ENCODE data around the gene SMO.
"Not testable (repeated sequence)": the region's sequence is repeated elsewhere in the genome, so short reads cannot be mapped to it uniquely, and the experiment has no call there.

SMO gene

GRCh38 chr7:129169686-129170440 lies 18.6 kb upstream of the SMO start:
- DNase-seq (ENCODE audit: low read depth in 4 of 4, low spot score in 1 of 4): no peak

- no peak for DNase-seq (ENCODE audit: low read depth in 4 of 4, low spot score in 1 of 4)
Measured at GRCh38 chr7:129170441-129171021, 17.9 kb upstream of the SMO start.

GRCh38 chr7:129173861-129174260 lies 14.6 kb upstream of the SMO start:
- DNase-seq (ENCODE audit: low read depth in 4 of 4, low spot score in 1 of 4): not testable (repeated sequence)

- no peak for DNase-seq (ENCODE audit: low read depth in 4 of 4, low spot score in 1 of 4)
Measured at GRCh38 chr7:129176916-129177710, 11.3 kb upstream of the SMO start.

GRCh38 chr7:129184981-129185670 lies 3.3 kb upstream of the SMO start:
- DNase-seq (ENCODE audit: low read depth in 4 of 4, low spot score in 1 of 4): no peak

- no peak for DNase-seq (ENCODE audit: low read depth in 4 of 4, low spot score in 1 of 4)
Measured at GRCh38 chr7:129186749-129187260, 1.6 kb upstream of the SMO start.

- DNase-seq (ENCODE audit: low read depth in 4 of 4, low spot score in 1 of 4): no peak
Measured at GRCh38 chr7:129187681-129188371, 607 bp upstream of the SMO start.

- DNase-seq (ENCODE audit: low read depth in 4 of 4, low spot score in 1 of 4): no peak
Measured at GRCh38 chr7:129188892-129189660, 643 bp downstream of the SMO start.

GRCh38 chr7:129189661-129190310 lies 1.4 kb downstream of the SMO start:
- DNase-seq (ENCODE audit: low read depth in 4 of 4, low spot score in 1 of 4): no peak

GRCh38 chr7:129191272-129191671 lies 2.8 kb downstream of the SMO start:
- no peak for DNase-seq (ENCODE audit: low read depth in 4 of 4, low spot score in 1 of 4)

- no peak for DNase-seq (ENCODE audit: low read depth in 4 of 4, low spot score in 1 of 4)
Measured at GRCh38 chr7:129193892-129194291, 5.5 kb downstream of the SMO start.

GRCh38 chr7:129197771-129198170 lies 9.3 kb downstream of the SMO start:
- DNase-seq (ENCODE audit: low read depth in 4 of 4, low spot score in 1 of 4): no peak

GRCh38 chr7:129199406-129199805 lies 11.0 kb downstream of the SMO start:
- no peak for DNase-seq (ENCODE audit: low read depth in 4 of 4, low spot score in 1 of 4)

GRCh38 chr7:129202058-129202777 lies 13.8 kb downstream of the SMO start:
- DNase-seq (ENCODE audit: low read depth in 4 of 4, low spot score in 1 of 4): no peak

GRCh38 chr7:129203050-129203741 lies 14.8 kb downstream of the SMO start:
- DNase-seq (ENCODE audit: low read depth in 4 of 4, low spot score in 1 of 4): no peak

GRCh38 chr7:129205126-129205818 lies 16.8 kb downstream of the SMO start:
- DNase-seq (ENCODE audit: low read depth in 4 of 4, low spot score in 1 of 4): no peak

- DNase-seq (ENCODE audit: low read depth in 4 of 4, low spot score in 1 of 4): no peak
Measured at GRCh38 chr7:129205987-129206785, 17.8 kb downstream of the SMO start.
